Measurements from ENCODE around the gene BAZ2B.

GRCh38 chr2:159326569-159327255 is 289.6 kb downstream of the BAZ2B start:
- TF ChIP-seq CTCF (IDR thresholded peaks at IDR 0.05) (no peak), POLR2AphosphoS5 (IDR thresholded peaks at IDR 0.05) (no peak)
